HS-5 (cell line): ENCODE results near the gene DHX29.

ENCODE experiments used
- DNase-seq: peaks from one replicate; pipeline ENCODE4 v3.0.0-alpha.2; 2012; ENCODE audit warnings: low read depth

DHX29 gene

GRCh38 chr5:55316837-55317236 lies 9.3 kb upstream of the DHX29 start:
- DNase-seq: no peak

GRCh38 chr5:55316289-55316688 lies 8.8 kb upstream of the DHX29 start:
- DNase-seq: no peak

- no peak for DNase-seq
Measured at GRCh38 chr5:55313870-55314617, 6.5 kb upstream of the DHX29 start.

- no peak for DNase-seq
Measured at GRCh38 chr5:55308254-55308836, 851 bp upstream of the DHX29 start.

GRCh38 chr5:55306641-55307382 lies 682 bp downstream of the DHX29 start:
- no peak for DNase-seq

- no peak for DNase-seq
Measured at GRCh38 chr5:55305345-55305744, 2.1 kb downstream of the DHX29 start.

- no peak for DNase-seq
Measured at GRCh38 chr5:55304584-55304983, 2.9 kb downstream of the DHX29 start.

GRCh38 chr5:55303238-55303690 lies 4.2 kb downstream of the DHX29 start:
- DNase-seq: peak; percentile 69

GRCh38 chr5:55300890-55301289 lies 6.6 kb downstream of the DHX29 start:
- DNase-seq: no peak

- DNase-seq: no peak
Measured at GRCh38 chr5:55294935-55295334, 12.6 kb downstream of the DHX29 start.

GRCh38 chr5:55290991-55291390 lies 16.5 kb downstream of the DHX29 start:
- no peak for DNase-seq

- no peak for DNase-seq
Measured at GRCh38 chr5:55289808-55290207, 17.7 kb downstream of the DHX29 start.

- no peak for DNase-seq
Measured at GRCh38 chr5:55286411-55286933, 21.0 kb downstream of the DHX29 start.

- peak; percentile 36 for DNase-seq
Measured at GRCh38 chr5:55278778-55279177, 28.7 kb downstream of the DHX29 start.

GRCh38 chr5:55276771-55277170 lies 30.7 kb downstream of the DHX29 start:
- no peak for DNase-seq

GRCh38 chr5:55258339-55258738 lies 49.2 kb downstream of the DHX29 start:
- no peak for DNase-seq

GRCh38 chr5:55254802-55255201 lies 52.7 kb downstream of the DHX29 start:
- DNase-seq: no peak

GRCh38 chr5:55250064-55250463 lies 57.4 kb downstream of the DHX29 start:
- DNase-seq: no peak

GRCh38 chr5:55241746-55242145 lies 65.7 kb downstream of the DHX29 start:
- DNase-seq: no peak

GRCh38 chr5:55236800-55237199 lies 70.7 kb downstream of the DHX29 start:
- no peak for DNase-seq

- DNase-seq: no peak
Measured at GRCh38 chr5:55234121-55234700, 73.3 kb downstream of the DHX29 start.
